Retinal pigment epithelial cell (primary cell): ENCODE data around the gene PSMB1.

Source experiments
- DNase-seq: peaks from one replicate; pipeline ENCODE4 v3.0.0-alpha.2; 2010; ENCODE audit warnings: low read depth
- H3K4me3 ChIP-seq: 2 replicates; pipeline ENCODE4 v1.5.1; 2011; ENCODE audit warnings: mild to moderate bottlenecking, low read length, control low read depth, moderate library complexity
- CTCF ChIP-seq: conservative IDR thresholded peaks from 2 replicates; pipeline ENCODE4 v1.5.1; 2011; ENCODE audit warnings: low read depth, low read length, control low read depth, inconsistent platforms

The PSMB1 gene

GRCh38 chr6:170524172-170524502 lies 29.0 kb downstream of the PSMB1 start:
- DNase-seq = no peak
- TF ChIP-seq CTCF = no peak
- H3K4me3 ChIP-seq = no peak overlapping the region

DNA sequence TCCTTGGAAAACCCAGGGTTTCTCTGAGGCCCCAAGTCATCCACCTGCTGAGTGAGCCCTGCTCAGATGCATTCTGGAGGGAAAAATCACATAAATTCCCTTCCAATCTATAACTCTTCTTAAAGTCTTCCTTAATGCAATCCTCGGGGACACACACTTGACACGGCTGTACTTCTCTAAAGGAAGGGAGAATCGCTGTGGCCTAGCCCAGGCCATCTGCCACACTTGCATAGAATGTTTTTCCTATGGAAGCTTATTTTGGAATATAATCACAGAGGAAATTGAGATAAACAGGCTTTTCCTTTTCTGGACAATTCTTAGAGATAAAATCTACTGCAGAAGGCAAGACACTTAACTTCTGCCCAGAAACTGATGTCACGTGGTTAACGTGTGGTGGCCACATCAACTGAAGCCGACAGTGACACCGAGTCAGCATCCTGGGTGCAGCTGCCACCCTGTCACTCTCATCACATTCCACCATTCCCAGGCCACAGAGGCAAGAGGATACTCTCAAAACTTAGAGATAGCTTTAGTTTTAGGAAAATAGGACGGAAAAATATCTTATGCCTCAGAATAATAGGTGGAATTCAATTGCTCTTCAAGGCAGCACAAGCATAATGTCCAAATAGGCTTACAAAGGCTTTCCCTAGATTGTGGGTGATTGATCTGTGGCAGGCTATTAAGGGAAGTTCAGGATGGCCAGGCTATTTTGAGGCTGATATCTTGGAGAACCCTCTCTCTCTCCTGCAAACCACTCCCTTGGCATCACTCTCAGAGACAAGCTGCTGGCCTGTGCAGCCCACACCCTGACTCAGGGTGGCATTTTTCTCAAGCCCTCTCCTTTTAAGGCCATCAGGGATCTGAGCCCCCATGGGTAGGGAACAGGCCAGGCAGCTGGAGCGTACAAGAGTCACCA lies 29.6 kb downstream of the PSMB1 start:
- no peak for TF ChIP-seq CTCF
- DNase-seq = no peak

DNA sequence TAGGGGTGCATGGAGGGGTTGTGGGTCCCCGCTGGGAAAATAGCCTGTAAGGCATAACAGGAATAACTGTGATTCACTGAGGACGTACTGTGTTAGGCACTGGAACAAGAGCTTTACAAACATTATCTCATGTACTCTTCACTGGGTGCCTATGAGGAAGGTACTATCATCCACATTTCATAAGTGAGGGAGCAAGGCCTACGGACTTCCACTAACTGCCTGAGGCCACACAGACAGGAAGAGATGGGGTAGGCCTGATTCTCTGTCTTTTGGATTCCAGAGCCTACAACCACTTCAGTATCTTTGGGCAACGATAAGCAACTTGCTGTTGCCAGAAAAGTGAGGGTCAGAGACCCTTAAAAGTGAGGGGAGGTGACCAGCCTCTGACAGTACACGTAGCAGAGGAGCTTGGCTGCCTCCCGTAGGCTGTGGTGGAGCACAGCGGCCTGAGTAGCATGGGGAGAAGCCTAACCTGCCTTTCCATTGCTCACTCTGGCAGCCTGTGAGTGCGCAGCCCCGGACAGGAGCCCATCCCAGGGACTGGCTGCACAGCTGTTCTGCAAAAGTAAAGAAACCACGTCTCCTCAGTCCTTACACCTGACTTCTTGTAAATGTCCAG lies 30.4 kb downstream of the PSMB1 start:
- no peak for DNase-seq
- H3K4me3 ChIP-seq = no peak overlapping the region
- TF ChIP-seq CTCF = peak; percentile 47

More for the DNA sequence above, 29.6 kb downstream of the PSMB1 start:
- no peak overlapping the region for H3K4me3 ChIP-seq

DNA sequence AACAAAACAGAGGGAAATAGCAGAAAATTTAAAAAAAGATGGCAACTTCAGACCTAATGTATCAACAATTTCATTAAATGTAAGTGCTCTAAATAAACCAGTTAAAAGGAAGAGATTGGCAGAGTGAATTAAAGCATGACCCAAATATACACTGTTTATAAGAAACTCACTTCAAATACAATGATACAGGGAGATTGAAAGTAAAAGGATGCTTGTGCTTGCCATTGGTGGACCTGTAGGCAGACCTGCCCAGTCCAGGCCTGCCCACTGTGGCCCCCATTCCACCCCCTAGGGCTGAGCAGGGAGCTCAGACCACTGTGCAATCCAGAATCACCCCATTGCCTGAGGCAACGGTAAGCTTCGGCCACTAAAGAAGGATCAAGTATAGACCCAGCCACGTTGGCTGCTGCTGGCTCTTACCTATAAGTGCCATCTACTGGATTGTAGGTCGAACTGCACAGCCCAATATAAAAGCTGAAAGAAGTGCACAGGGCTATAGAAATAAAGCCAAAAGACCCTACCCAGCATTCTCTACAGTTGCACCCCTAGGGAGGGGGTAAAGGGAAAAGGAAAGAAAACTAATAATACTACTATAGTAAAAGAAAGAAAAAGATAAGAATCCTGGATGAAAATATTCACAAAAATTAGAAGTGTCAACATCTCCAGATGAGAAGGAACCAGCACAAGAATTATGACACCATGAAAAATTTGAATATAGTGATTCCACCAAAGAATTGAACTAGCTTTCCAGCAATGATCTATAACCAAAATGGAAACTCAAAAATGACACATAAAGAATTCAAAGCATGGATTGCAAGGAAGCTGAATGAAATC lies 36.1 kb downstream of the PSMB1 start:
- H3K4me3 ChIP-seq = no peak overlapping the region
- DNase-seq = no peak
- peak; percentile 87 for TF ChIP-seq CTCF

GRCh38 chr6:170514908-170515307 lies 38.2 kb downstream of the PSMB1 start:
- DNase-seq = no peak
- TF ChIP-seq CTCF = no peak
- no peak overlapping the region for H3K4me3 ChIP-seq

DNA sequence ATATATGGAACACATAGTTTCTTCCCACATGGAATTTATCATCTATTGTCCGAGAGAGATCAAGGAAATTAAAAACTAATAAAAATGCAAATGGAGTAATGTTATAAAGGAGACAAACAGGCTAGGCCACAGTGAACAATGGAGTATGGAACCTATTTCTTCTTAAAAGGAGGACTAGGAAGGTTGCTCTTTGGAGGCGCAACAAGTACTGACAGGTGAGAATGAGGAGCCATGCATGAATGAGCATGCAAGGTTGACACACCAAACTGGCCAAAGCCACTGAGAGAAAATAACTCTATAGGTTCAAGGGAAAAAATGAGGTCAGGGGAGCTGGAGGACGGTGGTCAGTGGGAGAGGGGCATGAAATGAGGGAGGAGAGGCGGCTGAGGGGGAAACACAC lies 40.9 kb downstream of the PSMB1 start:
- no peak overlapping the region for H3K4me3 ChIP-seq
- no peak for TF ChIP-seq CTCF
- DNase-seq = no peak
